ENCODE results near the gene JADE3.

Gene JADE3

DNA sequence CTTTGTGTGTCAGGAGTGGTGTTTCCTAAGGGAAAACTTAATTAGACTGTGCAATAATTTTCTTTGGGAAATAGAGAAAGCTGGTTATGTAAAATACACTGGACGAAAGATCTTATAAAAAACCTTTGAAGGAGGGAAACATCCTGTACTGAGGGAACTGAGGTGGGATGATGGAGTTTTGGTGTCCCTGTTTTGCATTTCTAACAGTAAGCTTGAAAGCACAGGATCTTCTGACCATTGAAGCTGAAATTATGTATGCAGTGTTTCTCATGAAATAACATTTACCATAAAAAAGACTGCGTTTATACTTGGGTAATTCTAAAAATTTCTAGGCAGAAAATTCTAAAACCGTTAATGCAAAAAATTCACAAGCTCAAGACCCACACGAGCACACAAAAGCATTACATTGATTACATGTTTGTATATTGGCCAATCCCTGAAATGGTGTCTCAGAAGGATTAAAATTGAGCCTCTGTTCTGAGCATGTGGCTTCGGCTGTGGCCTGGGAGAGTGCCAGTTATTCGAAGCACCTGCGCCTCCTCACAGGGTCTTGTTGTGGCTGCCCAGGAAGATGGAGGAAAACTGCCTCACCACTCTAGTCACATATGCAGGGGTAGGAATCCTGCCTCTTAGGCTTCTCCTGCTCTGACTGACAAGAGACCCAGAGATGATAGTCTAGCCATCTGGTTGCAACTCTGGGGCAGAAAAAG, 49.5 kb downstream of the JADE3 start:
- no peak for TF ChIP-seq NFIC (IDR thresholded peaks at IDR 0.05)

DNA sequence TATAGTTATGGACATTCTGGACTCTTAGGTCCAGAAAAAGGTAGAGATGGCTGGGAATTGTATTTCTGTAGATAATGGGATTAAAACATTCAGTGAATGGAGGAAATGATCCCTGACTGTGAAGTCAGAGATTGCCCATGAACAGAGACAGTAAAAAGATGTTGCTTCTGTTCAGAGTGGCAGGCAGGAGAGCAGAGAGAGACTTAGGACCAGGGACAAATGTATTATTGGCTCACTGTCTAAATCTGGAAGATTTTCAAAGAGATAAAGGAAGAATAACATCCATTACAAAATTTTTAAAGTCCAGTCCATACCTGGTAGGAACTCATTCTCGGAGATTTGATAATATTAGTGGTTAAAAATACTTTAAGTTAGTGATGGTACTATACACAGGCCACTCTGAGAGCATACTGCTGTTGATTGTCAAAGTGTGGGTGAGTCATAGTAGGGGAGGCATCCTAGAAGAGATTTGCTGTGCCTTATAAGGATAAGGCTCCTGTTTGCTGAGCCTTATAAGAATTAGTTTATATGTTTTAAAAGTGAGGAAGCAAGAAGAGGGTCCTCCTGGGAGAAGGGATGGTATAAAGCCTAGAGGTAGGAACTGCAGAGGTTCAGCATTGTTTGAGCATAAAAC, 53.0 kb downstream of the JADE3 start:
- TF ChIP-seq ZBTB7A (IDR thresholded peaks at IDR 0.05; ENCODE audit: low read depth) (no peak), EGR1 (IDR thresholded peaks at IDR 0.05) (no peak), TCF12 (IDR thresholded peaks at IDR 0.05; ENCODE audit: low read depth) (no peak), EP300 (IDR thresholded peaks at IDR 0.05; ENCODE audit: borderline replicate concordance) (no peak), RAD21 (IDR thresholded peaks at IDR 0.05; ENCODE audit: low read depth) (no peak), TEAD4 (IDR thresholded peaks at IDR 0.05) (no peak), CEBPB (IDR thresholded peaks at IDR 0.05) (no peak), NFIC (IDR thresholded peaks at IDR 0.05) (no peak), YY1 (IDR thresholded peaks at IDR 0.05; ENCODE audit: low read depth) (no peak), TAF1 (IDR thresholded peaks at IDR 0.05; ENCODE audit: low read depth) (no peak), FOXM1 (IDR thresholded peaks at IDR 0.05; ENCODE audit: borderline replicate concordance, low read depth) (no peak), CREB1 (IDR thresholded peaks at IDR 0.05; ENCODE audit: low read depth) (no peak)
- TF ChIP-seq, protein P1, sequence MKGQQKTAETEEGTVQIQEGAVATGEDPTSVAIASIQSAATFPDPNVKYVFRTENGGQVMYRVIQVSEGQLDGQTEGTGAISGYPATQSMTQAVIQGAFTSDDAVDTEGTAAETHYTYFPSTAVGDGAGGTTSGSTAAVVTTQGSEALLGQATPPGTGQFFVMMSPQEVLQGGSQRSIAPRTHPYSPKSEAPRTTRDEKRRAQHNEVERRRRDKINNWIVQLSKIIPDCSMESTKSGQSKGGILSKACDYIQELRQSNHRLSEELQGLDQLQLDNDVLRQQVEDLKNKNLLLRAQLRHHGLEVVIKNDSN (IDR thresholded peaks at IDR 0.05) = no peak
- TF ChIP-seq, protein P2, sequence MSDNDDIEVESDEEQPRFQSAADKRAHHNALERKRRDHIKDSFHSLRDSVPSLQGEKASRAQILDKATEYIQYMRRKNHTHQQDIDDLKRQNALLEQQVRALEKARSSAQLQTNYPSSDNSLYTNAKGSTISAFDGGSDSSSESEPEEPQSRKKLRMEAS (IDR thresholded peaks at IDR 0.05) = no peak
- TF ChIP-seq, protein P3, sequence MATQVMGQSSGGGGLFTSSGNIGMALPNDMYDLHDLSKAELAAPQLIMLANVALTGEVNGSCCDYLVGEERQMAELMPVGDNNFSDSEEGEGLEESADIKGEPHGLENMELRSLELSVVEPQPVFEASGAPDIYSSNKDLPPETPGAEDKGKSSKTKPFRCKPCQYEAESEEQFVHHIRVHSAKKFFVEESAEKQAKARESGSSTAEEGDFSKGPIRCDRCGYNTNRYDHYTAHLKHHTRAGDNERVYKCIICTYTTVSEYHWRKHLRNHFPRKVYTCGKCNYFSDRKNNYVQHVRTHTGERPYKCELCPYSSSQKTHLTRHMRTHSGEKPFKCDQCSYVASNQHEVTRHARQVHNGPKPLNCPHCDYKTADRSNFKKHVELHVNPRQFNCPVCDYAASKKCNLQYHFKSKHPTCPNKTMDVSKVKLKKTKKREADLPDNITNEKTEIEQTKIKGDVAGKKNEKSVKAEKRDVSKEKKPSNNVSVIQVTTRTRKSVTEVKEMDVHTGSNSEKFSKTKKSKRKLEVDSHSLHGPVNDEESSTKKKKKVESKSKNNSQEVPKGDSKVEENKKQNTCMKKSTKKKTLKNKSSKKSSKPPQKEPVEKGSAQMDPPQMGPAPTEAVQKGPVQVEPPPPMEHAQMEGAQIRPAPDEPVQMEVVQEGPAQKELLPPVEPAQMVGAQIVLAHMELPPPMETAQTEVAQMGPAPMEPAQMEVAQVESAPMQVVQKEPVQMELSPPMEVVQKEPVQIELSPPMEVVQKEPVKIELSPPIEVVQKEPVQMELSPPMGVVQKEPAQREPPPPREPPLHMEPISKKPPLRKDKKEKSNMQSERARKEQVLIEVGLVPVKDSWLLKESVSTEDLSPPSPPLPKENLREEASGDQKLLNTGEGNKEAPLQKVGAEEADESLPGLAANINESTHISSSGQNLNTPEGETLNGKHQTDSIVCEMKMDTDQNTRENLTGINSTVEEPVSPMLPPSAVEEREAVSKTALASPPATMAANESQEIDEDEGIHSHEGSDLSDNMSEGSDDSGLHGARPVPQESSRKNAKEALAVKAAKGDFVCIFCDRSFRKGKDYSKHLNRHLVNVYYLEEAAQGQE (IDR thresholded peaks at IDR 0.05; ENCODE audit: low read depth) = no peak

DNA sequence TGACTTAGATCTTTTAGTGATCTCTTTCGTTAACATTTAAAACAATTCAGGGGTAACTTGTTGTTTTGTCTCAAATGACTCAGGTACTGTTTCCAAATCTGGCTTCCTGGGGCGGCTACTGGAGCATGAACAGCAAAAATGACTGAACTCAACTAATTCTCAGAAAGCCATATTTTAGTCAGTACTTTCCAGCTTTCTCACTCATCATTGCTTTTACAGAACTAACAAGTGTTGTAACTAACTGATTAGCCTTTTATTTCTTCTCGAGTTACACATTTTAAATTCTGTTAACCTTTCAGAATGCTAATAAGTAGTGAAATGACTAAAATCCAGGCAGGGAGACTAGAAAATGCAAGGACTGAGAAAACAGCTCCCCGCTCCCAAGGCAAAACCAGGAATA, 55.3 kb downstream of the JADE3 start:
- TF ChIP-seq NFIC (IDR thresholded peaks at IDR 0.05) (no peak), CEBPB (IDR thresholded peaks at IDR 0.05) (no peak), EP300 (IDR thresholded peaks at IDR 0.05; ENCODE audit: borderline replicate concordance) (no peak), RAD21 (IDR thresholded peaks at IDR 0.05; ENCODE audit: low read depth) (no peak), FOXM1 (IDR thresholded peaks at IDR 0.05; ENCODE audit: borderline replicate concordance, low read depth) (no peak), TEAD4 (IDR thresholded peaks at IDR 0.05) (no peak), YY1 (IDR thresholded peaks at IDR 0.05; ENCODE audit: low read depth) (no peak), TCF12 (IDR thresholded peaks at IDR 0.05; ENCODE audit: low read depth) (no peak), EGR1 (IDR thresholded peaks at IDR 0.05) (no peak), CREB1 (IDR thresholded peaks at IDR 0.05; ENCODE audit: low read depth) (no peak), ZBTB7A (IDR thresholded peaks at IDR 0.05; ENCODE audit: low read depth) (no peak), TAF1 (IDR thresholded peaks at IDR 0.05; ENCODE audit: low read depth) (no peak)
- TF ChIP-seq, protein P3 (IDR thresholded peaks at IDR 0.05; ENCODE audit: low read depth) = no peak
- TF ChIP-seq, protein P2 (IDR thresholded peaks at IDR 0.05) = no peak
- TF ChIP-seq, protein P1 (IDR thresholded peaks at IDR 0.05) = no peak

DNA sequence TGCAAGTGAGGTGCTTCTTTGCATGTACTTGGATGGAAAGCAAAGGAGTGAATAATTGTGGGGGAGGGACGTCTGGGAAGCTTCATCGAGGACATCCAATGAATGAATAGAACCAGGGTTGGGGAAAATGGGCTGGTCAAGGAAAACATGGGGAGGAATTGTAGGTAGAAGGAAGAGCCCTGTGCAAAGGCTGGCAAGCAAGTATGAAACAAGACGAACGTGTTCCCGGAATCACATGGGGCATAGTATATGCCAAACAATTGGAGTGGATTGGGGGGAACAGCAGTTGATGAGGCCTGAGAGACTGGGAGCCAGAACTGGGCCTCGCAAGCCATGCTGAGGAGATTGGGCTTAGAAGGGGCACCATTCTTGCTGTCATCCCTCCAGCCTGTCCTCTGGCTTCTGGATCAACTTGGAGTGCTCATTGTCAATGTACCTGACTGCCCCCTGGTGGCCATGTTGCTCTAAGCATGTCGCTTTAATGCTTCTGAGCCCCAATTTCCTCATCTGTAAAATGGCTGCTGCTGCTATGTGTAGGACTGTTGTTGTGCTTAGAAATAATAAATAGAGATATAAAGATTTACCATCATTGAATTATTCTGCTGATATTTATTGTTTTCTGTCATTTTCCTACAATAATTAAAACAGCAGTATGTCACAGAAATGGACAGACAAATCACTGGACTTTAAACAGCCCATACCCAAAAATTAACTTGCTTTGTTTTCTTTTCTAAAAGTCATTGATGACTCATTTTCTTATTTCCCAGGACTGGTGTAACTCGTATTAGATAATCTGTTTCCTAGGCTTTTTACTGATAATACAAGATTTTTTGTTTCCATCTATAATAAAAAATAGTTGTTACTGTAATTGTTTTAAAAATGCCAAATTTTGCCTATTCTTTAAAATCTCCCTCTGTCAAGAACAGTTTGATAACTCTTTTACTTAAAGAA, 66.4 kb downstream of the JADE3 start:
- TF ChIP-seq NFIC (IDR thresholded peaks at IDR 0.05) (no peak), EP300 (IDR thresholded peaks at IDR 0.05; ENCODE audit: borderline replicate concordance) (no peak), CREB1 (IDR thresholded peaks at IDR 0.05; ENCODE audit: low read depth) (no peak), TEAD4 (IDR thresholded peaks at IDR 0.05) (no peak), TCF12 (IDR thresholded peaks at IDR 0.05; ENCODE audit: low read depth) (no peak), TAF1 (IDR thresholded peaks at IDR 0.05; ENCODE audit: low read depth) (no peak), RAD21 (IDR thresholded peaks at IDR 0.05; ENCODE audit: low read depth) (peak; percentile 57), YY1 (IDR thresholded peaks at IDR 0.05; ENCODE audit: low read depth) (0 out of 2 replicates have a peak, but pooled peaks have one; percentile 59), CEBPB (IDR thresholded peaks at IDR 0.05) (no peak), ZBTB7A (IDR thresholded peaks at IDR 0.05; ENCODE audit: low read depth) (no peak), EGR1 (IDR thresholded peaks at IDR 0.05) (no peak)
- TF ChIP-seq, protein P3 (IDR thresholded peaks at IDR 0.05; ENCODE audit: low read depth) = no peak
- TF ChIP-seq, protein P2 (IDR thresholded peaks at IDR 0.05) = no peak
- TF ChIP-seq, protein P1 (IDR thresholded peaks at IDR 0.05) = no peak
